ENCODE data around the gene KSR1.

The KSR1 gene

GRCh38 chr17:27523712-27524111 lies 67.5 kb downstream of the KSR1 start:
- no peak for TF ChIP-seq CTCF (IDR thresholded peaks at IDR 0.05; ENCODE audit: low read depth, low read length, missing control alignments)
- H3K4me3 ChIP-seq (replicated peaks; ENCODE audit: low read depth, low read length) = no peak overlapping the region
- no peak for DNase-seq (ENCODE audit: extremely low read depth, low read depth)

GRCh38 chr17:27524594-27524993 lies 68.3 kb downstream of the KSR1 start:
- no peak overlapping the region for H3K4me3 ChIP-seq (replicated peaks; ENCODE audit: low read depth, low read length)
- TF ChIP-seq CTCF (IDR thresholded peaks at IDR 0.05; ENCODE audit: low read depth, low read length, missing control alignments) = no peak
- DNase-seq (ENCODE audit: extremely low read depth, low read depth) = no peak

GRCh38 chr17:27525316-27525715 lies 69.1 kb downstream of the KSR1 start:
- H3K4me3 ChIP-seq (replicated peaks; ENCODE audit: low read depth, low read length) = no peak overlapping the region
- no peak for TF ChIP-seq CTCF (IDR thresholded peaks at IDR 0.05; ENCODE audit: low read depth, low read length, missing control alignments)
- DNase-seq (ENCODE audit: extremely low read depth, low read depth) = no peak

- no peak for DNase-seq (ENCODE audit: extremely low read depth, low read depth)
- no peak overlapping the region for H3K4me3 ChIP-seq (replicated peaks; ENCODE audit: low read depth, low read length)
- no peak for TF ChIP-seq CTCF (IDR thresholded peaks at IDR 0.05; ENCODE audit: low read depth, low read length, missing control alignments)
These were observed 69.8 kb downstream of the KSR1 start for GRCh38 chr17:27525836-27526603.

GRCh38 chr17:27526604-27527002 lies 70.4 kb downstream of the KSR1 start:
- H3K4me3 ChIP-seq (replicated peaks; ENCODE audit: low read depth, low read length) = no peak overlapping the region
- no peak for TF ChIP-seq CTCF (IDR thresholded peaks at IDR 0.05; ENCODE audit: low read depth, low read length, missing control alignments)
- DNase-seq (ENCODE audit: extremely low read depth, low read depth) = no peak

- DNase-seq (ENCODE audit: extremely low read depth, low read depth) = no peak
- H3K4me3 ChIP-seq (replicated peaks; ENCODE audit: low read depth, low read length) = no peak overlapping the region
- TF ChIP-seq CTCF (IDR thresholded peaks at IDR 0.05; ENCODE audit: low read depth, low read length, missing control alignments) = no peak
These were observed 73.1 kb downstream of the KSR1 start for GRCh38 chr17:27529230-27529796.
